SK-N-MC (cell line): ENCODE measurements around the gene S100G.

Source experiments
- EZH2 ChIP-seq: fragments of 200-600 bp; sonication (generic); IDR thresholded peaks from one replicate; pipeline ENCODE4 v1.6.1; 2017; ENCODE audit warnings: antibody characterized with exemption
- FOXP2 ChIP-seq: optimal IDR thresholded peaks from 2 replicates; pipeline ENCODE3; 2011; ENCODE audit warnings: mild to moderate bottlenecking, moderate library complexity; ENCODE audit not compliant: insufficient read depth; ENCODE audit errors: extremely low read length, control extremely low read depth
- POLR2AphosphoS5 ChIP-seq: IDR thresholded peaks from 2 replicates; pipeline ENCODE4 v1.6.1; 2012; ENCODE audit warnings: mild to moderate bottlenecking, low read depth, low read length, borderline replicate concordance

DNA sequence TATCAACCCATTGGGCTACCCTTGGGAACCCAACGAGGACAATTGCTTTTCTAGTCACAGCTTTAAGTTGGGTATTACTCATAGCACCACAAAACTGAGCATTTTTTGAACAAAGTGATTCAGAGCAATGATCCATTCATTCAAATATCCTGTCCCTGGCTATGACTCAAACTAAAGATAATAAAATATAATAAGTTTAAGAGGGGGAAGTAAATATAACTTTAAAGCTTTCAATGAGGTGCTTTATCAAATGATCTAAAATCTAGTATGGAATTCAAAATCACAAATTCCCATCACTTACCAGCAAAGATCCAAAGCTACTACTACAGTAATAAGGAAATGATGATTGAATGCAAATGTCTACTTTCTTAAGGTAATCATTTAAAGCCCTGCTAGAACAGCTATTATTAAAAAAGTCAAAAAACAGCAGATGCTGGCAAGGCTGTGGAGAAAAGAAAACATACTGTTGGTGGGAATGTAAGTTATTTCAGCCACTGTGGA lies 39.8 kb upstream of the S100G start:
- no peak for TF ChIP-seq EZH2
- TF ChIP-seq POLR2AphosphoS5, result no peak
- no peak for TF ChIP-seq FOXP2
